Measurements from ENCODE around the gene TMEM151B.

Gene TMEM151B

DNA sequence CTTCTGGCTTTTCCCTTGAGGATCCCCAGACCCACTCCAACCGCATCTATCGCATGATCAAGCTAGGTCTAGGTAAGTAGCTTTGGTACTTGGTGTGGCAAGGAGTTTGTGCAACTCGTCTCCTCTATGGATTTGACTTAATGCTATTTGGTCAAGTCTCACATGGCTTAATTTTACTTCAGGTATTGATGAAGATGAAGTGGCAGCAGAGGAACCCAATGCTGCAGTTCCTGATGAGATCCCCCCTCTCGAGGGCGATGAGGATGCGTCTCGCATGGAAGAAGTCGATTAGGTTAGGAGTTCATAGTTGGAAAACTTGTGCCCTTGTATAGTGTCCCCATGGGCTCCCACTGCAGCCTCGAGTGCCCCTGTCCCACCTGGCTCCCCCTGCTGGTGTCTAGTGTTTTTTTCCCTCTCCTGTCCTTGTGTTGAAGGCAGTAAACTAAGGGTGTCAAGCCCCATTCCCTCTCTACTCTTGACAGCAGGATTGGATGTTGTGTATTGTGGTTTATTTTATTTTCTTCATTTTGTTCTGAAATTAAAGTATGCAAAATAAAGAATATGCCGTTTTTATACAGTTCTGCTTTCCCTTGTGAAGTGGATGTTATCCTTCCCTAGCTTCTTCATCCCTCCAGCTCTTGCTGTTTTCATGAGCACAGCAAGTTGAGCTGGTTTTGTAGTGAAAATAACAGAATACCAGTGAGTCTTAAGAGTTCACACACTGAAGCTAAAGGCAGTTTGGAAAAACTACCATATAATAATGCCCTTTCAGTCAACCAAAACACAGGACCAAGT lies 16.7 kb upstream of the TMEM151B start:
- DNase-seq, result peak; percentile 79

DNA sequence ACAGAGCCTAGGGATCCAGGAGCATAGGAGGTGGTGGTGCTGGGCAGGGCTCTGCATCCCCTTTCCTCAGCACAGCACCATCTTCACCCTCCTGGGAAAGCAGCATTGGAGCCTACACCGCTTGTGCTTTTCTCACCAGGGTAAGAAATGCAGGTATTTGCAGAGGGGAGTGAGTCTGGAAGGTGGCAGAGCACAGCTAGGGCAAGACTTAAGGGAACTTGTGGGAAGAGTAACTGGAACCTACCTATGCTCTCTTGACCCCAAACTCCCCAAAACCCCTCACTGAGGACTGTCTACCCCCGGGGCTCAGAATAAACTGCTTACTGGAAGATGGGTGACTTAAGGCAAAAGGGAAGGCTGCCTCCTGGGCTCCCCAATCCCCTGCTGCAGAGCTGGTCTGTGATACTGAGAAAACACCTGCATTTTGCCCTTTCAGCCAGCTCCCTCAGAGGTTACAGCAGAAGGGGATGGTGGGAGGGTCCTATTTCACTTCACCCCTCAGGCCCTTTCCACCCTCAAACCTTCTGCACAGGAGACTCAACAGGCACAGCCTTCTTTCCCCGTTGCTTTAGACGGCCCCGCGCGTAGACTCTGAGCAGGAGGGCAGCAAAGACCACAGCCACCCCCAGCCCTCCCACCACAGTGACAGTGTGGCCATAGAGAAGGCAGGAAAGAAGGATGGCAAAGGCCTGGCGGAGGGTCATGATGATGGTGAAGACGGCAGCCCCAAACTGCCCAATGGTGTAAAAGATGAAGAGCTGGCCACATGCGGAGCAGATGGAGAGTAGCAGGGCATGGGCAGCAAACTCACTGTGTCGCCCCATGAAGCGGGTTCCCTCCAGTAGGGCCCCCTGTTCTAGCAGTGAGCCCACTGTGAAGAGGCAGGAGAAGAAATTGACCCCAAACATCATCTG lies 15.8 kb upstream of the TMEM151B start:
- peak; percentile 56 for DNase-seq

DNA sequence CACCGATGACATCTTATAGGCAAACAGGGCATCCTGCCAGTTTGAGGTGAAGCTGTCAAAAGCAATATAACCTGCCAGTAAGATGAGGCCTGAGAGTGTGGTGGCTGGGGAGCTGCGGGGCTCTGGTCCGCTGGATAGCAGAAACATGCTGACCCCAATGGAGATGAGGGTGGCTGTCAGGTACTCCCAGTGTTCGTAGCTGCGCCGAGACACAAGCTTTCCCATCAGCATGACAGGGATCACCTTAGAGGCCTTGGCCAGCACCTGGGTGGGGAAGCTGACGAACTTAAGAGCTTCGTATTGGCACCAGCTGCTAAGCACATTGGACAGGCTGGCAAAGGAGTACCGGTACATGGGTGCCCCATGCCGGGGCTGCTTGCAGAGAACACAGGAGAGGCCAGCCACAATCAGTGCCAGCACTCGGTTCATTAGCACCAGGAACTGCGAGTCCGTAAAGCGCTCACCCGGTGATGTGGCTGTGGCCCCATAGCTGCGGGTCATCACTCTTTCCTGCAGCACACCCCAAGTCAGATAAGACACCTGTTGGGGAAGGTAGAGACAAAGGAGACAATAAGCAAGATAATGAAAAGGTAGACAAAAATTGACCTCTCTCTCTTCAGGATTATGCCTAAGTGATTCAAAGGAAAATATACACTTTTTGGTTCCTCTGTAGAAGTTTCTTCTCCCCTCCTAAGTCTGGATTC lies 15.0 kb upstream of the TMEM151B start:
- DNase-seq, result peak; percentile 55

DNA sequence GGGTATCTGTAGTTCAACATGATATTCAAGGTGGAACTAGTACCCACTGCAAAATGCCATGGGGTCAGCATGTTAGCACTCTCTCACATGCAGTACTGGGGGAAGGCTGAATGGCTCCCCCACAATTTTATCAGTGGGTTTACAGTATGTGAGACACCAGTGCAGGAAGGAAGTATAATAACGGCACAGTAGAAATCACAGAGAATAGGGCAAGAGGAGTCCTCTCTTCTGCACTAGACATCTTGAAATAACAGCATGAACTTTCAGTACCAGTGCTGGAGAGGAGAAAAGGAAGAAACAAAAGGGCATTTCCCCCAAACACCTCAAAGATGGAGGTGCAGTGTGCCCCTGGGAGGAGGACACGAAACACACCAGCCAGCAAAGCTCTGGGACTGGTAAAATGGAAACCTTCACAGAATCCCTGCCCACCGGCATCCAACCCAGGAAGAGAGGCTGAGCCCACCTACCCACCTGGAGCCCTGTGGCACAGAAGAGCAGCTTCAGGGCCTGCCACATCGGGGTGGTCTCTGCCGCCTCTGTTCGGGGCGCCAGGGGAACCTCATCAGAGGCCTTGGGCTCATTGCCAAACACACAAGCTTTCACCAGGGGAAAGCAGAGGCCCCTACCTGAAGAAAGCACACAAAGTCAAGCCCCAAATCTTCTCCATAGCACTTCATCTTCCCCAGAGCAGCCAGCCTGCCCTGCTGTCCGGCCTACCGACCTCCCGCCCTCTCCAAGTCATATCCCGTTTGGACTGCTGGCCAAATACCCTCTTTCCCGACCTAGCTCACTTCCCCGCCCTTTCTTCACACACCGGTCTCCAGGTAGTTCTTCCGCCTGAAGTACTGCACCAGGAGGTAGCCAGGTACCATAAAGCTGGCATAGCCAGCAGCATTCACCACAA lies 14.1 kb upstream of the TMEM151B start:
- DNase-seq, result no peak

DNA sequence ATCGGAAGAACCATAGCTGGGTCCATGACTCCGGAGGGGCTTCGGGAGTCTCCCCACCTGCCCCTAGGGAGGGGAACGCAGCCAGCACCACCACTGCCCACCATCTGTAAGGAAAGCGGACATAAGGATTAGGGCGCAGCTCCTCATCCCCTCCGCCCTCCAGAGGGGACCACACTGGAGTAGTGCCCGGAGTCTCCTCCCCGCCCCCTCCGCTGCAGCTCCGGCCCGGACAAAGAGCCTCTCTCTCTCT lies 13.6 kb upstream of the TMEM151B start:
- DNase-seq, result no peak

DNA sequence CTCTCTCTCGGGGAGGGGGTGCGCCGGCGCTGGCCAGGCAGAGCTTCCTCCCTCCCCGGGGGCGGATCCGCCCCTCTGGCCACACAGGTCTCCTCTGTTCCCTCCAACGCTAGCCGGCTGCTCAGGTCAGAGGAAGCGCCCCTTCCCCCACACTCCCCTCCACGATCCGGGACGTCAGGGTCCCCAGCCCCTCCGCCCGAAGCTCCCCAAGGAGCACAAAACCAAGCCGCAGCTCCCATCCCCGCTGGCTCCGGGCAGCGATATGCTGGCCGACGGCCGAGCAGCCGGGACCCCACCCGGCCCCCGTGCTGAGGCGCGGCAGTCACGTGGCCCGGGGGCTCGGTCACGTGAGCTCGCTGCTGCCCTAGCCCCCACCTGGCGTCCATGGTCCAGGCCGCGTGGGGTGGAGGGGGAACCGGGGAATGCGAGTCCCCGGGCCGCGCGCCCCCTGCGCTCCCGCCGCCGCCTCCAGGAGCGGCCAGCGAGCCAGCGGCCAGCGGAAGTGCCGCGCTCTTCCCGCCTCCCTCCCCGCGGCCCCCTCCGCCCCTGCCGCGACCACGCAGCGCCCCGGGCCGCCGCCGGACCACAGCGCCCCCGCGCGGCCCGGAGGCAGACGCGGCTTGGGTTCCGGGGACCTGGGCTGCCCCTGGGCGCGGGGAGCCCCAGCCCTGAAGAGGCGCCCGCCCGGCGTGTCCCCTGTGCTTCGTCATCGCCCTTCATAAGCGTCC lies 13.1 kb upstream of the TMEM151B start, which contains the start of gene SLC35B2:
Gene SLC35B2, minus strand, starts transcription at position 504 of the 728 bp plus-strand sequence. Its CDS starts 118 bp downstream, at position 386.
- DNase-seq, result peak; percentile 71

DNA sequence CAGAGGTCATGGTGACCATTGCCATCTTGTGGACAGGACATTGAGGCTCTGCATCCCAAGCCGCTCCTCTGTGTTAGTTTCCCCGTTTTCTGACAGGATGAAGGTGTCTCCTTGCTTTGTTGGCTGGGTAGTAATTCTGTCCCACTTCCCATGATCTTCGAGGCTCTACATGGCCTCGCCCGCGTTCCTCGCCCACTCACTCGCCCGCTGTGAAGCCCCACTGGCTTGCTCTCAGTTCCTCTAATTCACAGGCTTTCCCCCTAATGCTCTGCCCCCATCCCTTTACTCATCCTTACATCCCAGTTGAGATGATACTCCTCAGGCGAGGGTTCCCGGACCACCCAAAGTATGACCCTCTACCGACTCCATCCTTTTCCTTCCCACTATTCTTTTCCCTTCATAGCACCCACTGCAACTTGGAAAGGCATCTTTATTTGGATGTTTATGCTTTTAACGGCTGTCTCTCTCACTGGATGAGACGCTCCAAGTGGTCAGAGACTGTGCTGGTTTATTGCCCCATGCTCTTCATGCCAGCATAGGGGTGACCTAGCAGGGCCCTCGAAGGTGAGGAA lies 12.4 kb upstream of the TMEM151B start:
- DNase-seq, result no peak

DNA sequence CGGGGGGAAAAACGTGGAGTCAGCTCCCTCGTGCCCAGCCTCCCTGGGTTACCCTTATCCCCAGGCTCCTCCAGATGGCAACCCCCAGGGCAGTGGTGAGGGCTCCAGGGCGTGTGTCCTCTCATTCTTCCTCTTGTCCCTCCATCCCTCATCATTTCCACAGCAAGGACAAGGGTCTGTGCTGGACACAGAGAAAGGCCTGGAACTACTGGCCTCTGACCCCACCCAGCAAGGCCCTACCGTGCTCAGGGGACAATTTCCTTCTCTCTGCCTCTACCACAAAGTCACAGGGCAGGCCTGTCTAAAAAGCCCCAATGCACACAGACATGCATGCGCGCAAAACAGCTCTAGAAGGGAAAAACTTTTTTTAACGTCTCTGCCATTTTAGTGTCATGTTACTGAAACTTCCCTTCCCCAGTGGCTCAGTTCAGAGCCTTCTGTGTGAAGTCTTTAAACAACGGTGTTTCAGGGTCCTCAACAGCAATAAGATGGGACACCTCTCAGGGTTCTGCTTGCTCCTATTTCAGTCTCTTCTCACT lies 11.9 kb upstream of the TMEM151B start:
- no peak for DNase-seq

DNA sequence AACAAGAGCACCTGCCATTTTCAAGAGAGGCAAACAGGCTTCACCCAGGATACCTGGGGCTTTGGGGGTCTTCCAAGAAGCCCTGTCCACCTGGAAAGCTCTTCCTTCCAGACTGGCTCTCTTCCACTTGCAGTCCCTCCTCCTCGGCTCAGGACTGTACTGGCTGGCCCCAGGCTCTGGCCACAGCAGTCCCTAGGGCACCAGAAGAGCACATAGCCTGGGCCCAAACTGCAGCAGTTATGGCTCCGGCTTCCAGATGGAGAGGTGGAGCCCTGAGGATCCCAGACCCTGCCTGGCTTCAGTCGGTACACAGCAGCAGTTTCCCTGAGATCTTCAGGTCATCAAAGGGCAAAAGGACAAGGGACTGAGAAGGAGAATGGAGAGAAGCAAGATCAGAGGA lies 11.3 kb upstream of the TMEM151B start:
- no peak for DNase-seq

DNA sequence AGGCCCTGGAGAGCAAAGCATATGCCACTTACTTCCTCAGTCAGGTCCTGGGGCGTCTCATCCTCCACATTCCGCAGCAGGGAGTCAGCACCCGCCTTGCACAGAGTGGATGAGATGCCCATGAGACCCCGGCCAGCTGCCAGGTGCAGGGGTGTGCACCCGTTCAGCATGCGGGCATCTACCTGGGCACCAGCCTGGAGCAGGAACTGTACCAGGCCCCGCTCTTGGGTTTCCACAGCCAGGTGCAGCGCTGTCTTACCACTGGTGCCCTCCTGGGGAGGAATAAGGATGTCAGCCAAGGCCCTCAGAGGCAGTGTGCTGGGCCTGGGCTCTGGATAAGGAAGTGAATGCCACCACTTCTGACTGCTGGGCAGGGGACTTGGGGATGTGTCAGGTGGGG lies 10.2 kb upstream of the TMEM151B start:
- DNase-seq, result no peak

DNA sequence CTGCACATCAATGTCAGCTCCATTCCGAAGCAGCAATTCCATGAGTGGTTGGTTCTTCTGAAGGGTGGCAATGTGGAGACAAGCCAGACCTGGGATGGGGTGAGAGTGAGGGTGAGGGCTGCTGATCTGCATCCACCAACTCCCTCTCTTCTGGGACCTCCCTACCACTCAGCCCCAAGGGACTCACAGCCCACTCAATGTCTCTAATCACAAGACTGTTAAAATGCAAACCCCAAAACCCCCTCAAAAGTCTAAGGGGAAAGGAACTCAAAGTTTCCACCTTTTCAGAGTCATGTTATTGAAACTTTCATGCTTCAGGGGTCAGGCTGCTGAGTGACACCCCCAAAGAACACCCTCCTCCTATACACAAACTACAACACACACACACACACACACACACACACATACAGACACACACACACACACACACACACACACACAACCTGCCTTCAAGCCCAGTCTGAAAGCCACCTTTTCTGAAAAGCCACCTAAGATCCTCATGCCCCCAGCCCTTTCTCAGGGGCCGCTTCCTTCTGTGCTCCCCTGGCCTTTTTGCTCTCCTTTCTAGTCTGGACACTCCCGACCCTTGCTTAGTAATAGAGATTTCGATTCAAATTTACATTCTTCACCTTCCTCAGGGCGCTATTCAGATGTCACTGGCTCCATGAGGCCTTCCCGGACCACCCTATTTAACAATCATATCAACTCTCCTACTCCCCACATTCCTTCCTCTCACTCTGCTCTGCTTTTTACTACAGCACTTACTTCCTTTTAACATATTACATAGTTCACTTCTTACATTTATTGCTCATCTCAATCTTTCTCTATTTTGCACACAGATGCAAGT lies 9.6 kb upstream of the TMEM151B start:
- DNase-seq, result no peak

DNA sequence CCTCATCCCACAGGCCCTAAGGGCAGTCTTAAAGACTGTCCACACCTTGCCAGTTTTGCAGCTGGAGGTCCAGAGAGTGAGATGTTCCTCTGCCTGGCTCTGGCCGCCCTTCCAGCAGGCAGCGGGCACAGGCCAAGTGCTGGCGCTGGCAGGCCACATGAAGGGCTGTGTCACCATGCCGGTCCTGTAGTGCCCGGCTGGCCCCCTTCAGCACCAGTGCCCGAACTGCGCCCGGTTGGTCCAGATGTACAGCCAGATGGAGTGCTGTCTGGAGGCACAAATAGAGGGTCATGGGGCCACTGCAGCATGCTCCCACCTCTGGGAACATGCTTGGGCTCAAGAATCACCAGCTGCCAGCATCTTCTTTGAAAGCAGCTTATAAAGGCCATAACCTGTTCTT lies 8.7 kb upstream of the TMEM151B start:
- DNase-seq, result no peak

DNA sequence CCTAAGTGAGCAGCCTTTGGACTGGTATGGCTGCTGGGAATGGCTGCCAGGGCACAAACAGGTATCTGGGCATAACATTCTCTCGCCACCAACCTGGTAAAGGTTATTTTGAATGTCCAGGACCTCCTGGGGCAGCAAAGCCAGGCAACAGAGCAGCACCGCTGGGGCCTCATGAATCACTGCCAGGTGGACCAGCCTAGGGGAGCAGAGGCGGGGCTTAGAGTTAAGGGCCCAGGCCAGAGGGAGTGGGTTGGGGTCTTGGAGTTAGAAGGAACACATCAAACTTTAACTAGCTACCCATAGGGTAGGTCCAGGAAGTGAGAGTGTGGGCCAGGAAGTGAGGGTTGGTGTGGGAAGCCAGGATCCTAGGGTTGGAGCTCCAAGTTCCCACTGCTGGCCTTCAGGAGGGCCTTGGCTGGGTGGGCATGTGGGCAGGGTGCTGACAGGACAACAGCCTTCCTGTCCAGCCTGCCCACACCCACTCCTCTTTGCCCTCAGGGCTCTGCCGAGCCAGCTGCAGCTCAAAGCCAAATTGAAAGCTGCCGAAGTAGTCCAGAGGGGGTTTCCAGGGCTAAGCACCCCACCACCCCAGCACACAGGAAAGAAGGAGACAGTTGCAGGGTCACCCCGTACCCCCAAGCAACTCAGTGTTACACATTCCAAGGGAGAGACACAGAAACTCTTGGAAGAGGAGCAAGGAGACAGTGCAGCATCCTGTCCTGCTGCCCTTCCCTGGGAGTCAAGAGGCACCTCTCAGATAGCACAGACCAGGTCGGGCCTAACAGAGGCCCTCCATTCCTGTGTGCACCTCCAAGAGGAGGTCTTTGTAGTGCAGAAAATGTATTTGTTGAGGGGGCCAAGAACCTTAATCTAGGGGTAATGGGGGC lies 7.5 kb upstream of the TMEM151B start:
- DNase-seq, result no peak

DNA sequence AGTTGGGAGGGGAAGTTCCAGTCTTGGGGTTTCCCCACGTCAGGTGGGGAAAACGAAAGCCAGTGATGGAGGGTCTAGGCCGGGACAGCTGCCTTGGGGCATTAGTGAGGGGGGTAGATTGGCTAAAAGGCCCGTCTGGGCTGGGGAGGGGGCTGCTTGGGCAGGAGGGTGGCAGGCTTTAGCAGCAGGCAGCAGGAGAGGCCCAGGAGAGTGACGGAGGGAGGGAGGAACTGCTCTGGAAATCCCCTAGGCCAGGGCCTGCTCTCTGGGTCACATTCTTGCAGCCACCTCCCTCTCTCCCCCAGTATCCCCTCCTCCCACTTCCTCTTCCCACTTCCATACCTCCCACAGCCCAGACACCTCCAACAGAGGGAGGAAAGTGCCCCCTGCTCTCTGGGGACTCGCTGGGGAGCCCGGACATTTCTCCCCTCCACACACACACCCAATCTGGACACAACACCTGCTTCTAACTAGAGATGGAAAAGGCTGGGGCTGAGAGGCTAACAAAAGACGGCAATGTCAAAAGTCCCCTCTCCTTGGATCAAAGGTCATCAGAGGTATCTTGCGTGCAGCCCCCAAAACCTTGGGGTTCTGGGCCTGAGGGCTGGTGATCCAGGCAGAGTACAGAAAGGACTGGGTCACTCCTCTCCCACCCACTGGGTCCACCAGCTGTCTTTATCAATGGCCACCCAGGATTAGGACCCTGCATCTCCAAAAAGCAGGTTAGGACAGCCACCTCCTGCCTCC lies 6.7 kb upstream of the TMEM151B start:
- DNase-seq, result no peak

DNA sequence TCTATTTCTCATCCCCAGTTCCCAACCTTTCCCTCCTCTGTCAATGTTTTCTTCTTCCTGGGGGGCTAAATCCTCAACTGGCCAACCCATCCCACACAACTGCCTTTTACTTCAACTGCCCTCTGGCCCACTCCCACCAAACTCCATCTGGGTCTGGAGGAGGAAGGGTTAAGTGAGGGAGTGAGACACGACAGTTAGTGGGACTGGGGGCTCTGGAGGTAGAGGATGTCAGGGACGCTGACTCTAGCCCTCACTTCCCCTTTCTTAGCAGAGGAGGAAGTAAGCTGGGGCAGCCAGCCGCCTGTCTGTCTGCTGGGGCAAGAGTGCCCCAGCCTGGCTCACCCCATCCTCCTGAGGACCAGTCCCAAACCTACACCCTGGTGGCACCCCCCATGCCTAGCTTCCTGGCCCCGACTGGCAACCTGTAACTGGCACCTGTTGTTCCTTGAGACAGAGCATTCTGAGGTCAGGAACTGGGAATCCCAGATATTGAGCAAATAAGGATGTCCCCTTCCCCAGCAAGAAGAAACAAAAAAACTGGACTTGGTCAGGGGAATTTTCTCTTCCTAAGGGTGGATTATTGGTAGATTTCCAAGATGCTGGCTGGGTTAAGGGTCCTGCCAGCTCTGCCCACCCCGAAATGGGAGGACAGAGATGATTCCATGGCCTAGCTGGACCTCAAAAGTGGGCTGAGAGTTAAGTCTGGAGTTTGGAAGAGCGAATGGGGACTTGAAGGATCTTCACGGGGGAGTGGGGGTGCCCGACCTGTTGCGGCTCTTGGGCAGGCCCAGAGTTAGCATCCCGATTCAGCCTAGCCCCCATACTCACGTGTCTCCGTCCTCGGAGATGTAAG lies 5.9 kb upstream of the TMEM151B start:
- DNase-seq, result peak; percentile 58

DNA sequence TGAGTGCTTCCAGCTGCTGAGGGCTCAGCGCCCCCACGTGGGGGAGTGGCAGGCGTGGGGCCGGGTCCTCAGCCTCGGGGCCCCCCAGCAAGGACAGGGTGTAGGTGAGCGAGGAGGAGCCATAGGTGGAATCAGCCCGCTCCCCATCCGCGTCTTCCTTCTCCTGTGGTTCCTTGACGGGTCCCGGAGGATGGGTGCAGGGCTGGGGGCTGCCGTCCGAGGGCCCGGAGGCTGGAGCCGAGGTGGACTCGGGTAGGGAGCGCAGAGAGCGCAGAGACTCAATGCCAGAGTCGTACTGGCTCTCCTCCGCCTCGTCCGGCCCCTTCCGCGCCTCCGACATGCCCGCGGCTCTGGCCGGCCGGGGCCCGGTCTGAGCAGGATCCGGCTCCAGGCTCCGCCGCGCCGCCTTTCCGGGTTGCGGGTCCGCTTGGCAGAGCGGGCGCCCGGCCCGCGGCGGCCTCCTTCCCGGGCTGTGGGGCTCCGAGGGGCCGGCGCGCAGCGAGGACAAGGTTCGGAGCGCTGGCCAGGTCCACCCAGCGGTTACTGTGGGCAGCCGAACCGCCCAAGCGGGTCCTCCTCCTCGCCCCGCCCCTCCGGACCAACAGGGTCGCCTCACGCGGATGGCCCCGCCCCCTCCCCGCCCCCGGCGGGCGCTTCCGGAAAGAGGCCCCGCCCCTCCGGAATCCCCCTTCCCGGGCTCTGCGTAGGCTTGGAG lies 5.1 kb upstream of the TMEM151B start, which contains the start of gene NFKBIE:
Gene NFKBIE, minus strand, starts transcription at position 545 of the 715 bp plus-strand sequence. Its CDS starts 205 bp downstream, at position 340.
- DNase-seq, result peak; percentile 96
